Neuronal stem cell (in vitro differentiated cells): ENCODE measurements around the gene HOXA13.
A peak's percentile ranks its signal among the peaks of the same experiment; 100 is the strongest.

ENCODE experiments used
- DNase-seq: peaks from one replicate; pipeline ENCODE4 v3.0.0-alpha.2; 2013; ENCODE audit warnings: low spot score
- H2AFZ ChIP-seq: one replicate; pipeline ENCODE4 v1.6.1; 2013; ENCODE audit warnings: mild to moderate bottlenecking, low read length, inconsistent platforms
- H2AK5ac ChIP-seq: 2 replicates; pipeline ENCODE4 v1.6.1; 2013; ENCODE audit warnings: low read depth, mild to moderate bottlenecking, inconsistent platforms, low read length, moderate library complexity, mixed read lengths
- H2BK120ac ChIP-seq: 2 replicates; pipeline ENCODE4 v1.6.1; 2013; ENCODE audit warnings: low read depth, mild to moderate bottlenecking, inconsistent platforms, low read length, moderate library complexity, mixed read lengths
- H2BK12ac ChIP-seq: one replicate; pipeline ENCODE4 v1.6.1; 2013; ENCODE audit warnings: low read length, inconsistent platforms
- H2BK15ac ChIP-seq: 2 replicates; pipeline ENCODE4 v1.6.1; 2013; ENCODE audit warnings: mild to moderate bottlenecking, low read length, inconsistent platforms, mixed read lengths
- H2BK5ac ChIP-seq: one replicate; pipeline ENCODE4 v1.6.1; 2013; ENCODE audit warnings: inconsistent platforms, mild to moderate bottlenecking, low read length, moderate library complexity
- H3K14ac ChIP-seq: one replicate; pipeline ENCODE4 v1.6.1; 2013; ENCODE audit warnings: low read length, inconsistent platforms
- H3K18ac ChIP-seq: 2 replicates; pipeline ENCODE4 v1.6.1; 2013; ENCODE audit warnings: low read length, inconsistent platforms
- H3K23ac ChIP-seq: 2 replicates; pipeline ENCODE4 v1.6.1; 2013; ENCODE audit warnings: low read depth, mild to moderate bottlenecking, mixed read lengths, low read length, inconsistent platforms; ENCODE audit not compliant: poor library complexity
- H3K27ac ChIP-seq: replicated peaks from 3 replicates; pipeline ENCODE4 v1.5.1; 2013; ENCODE audit warnings: low read length, inconsistent platforms
- H3K27me3 ChIP-seq, 3 experiments: 2 replicates each; pipeline ENCODE4 v1.6.1; 2013; ENCODE audit warnings: low read length in 3 of 3, mild to moderate bottlenecking in 2 of 3, inconsistent platforms in 1 of 3, low read depth in 1 of 3, mixed read lengths in 1 of 3, moderate library complexity in 1 of 3; ENCODE audit not compliant: control insufficient read depth in 3 of 3, insufficient read depth in 3 of 3
- H3K36me3 ChIP-seq, 2 donors: replicated peaks in 1 of 2; 2 replicates each; pipeline ENCODE4 v1.6.1; 2013; ENCODE audit warnings: low read length in 2 of 2; ENCODE audit not compliant: control insufficient read depth in 2 of 2, insufficient read depth in 2 of 2
- H3K4ac ChIP-seq: 2 replicates; pipeline ENCODE4 v1.6.1; 2013; ENCODE audit warnings: inconsistent platforms, mild to moderate bottlenecking, low read length, moderate library complexity
- H3K4me1 ChIP-seq, 2 donors: 1 replicate in 1 of 2; 2 replicates in 1 of 2; pipeline ENCODE4 v1.6.1; 2013; ENCODE audit warnings: low read length in 2 of 2, low read depth in 1 of 2; ENCODE audit not compliant: control insufficient read depth in 2 of 2, insufficient read depth in 1 of 2
- H3K4me2 ChIP-seq: one replicate; pipeline ENCODE4 v1.6.1; 2013; ENCODE audit warnings: mild to moderate bottlenecking, low read length, inconsistent platforms; ENCODE audit not compliant: insufficient read depth, poor library complexity, severe bottlenecking
- H3K4me3 ChIP-seq, 2 donors: 2 replicates each; pipeline ENCODE4 v1.5.1; 2013; ENCODE audit warnings: low read length in 2 of 2, mild to moderate bottlenecking in 2 of 2, inconsistent platforms in 1 of 2, moderate library complexity in 1 of 2
- H3K79me1 ChIP-seq: one replicate; pipeline ENCODE4 v1.6.1; 2013; ENCODE audit warnings: low read depth, mild to moderate bottlenecking, inconsistent platforms, low read length, moderate library complexity
- H3K9ac ChIP-seq: one replicate; pipeline ENCODE4 v1.6.1; 2013; ENCODE audit warnings: mild to moderate bottlenecking, low read depth, low read length, inconsistent platforms; ENCODE audit not compliant: poor library complexity
- H3K9me3 ChIP-seq, 2 donors: replicated peaks in 1 of 2; 2 replicates each; pipeline versions ENCODE3 to v1.6.1; 2013; ENCODE audit warnings: low read length in 2 of 2, mild to moderate bottlenecking in 2 of 2, inconsistent platforms in 1 of 2, low read depth in 1 of 2, mixed read lengths in 1 of 2, moderate library complexity in 1 of 2; ENCODE audit not compliant: control insufficient read depth in 2 of 2, insufficient read depth in 1 of 2
- H4K8ac ChIP-seq: one replicate; pipeline ENCODE4 v1.6.1; 2013; ENCODE audit warnings: low read depth, mild to moderate bottlenecking, inconsistent platforms, low read length, moderate library complexity
- H4K91ac ChIP-seq: one replicate; pipeline ENCODE4 v1.6.1; 2013; ENCODE audit warnings: low read length, low read depth, mild to moderate bottlenecking, inconsistent platforms; ENCODE audit not compliant: poor library complexity
- WGBS, 2 donors: extraction: QIAGEN DNeasy Blood & Tissue Kit; methylation state at CpG; one replicate each; pipeline ENCODE4 v1.1.7; 2013; ENCODE audit warnings: missing lambda C conversion rate in 2 of 2, mixed read lengths in 1 of 2; ENCODE audit not compliant: insufficient read length in 2 of 2, insufficient replicate concordance in 1 of 2; ENCODE audit errors: extremely low coverage in 2 of 2; 5-methylcytosine and 5-hydroxymethylcytosine counted together

The HOXA13 gene

GRCh38 chr7:27189997-27190748 lies 9.7 kb downstream of the HOXA13 start:
- Histone ChIP-seq H4K91ac (no peak overlapping the region), H2BK15ac (no peak overlapping the region), H3K79me1 (no peaks in the 10 kb centered on the region), H3K4me2 (no peak overlapping the region), H4K8ac (no peak overlapping the region), H3K4me1 (no peaks in the 10 kb centered on the region), H2BK120ac (no peak overlapping the region), H3K4ac (no peak overlapping the region), H3K36me3 (no peaks in the 10 kb centered on the region), H2BK5ac (no peak overlapping the region), H2BK12ac (no peak overlapping the region), H3K14ac (no peak overlapping the region), H3K18ac (no peak overlapping the region), H3K23ac (no peak overlapping the region), H2AFZ (no peak overlapping the region), H2AK5ac (no peak overlapping the region), H3K9me3 (peaks cover 2% of the 10 kb centered on the region in 2 donors), H3K4me3 (no peak overlapping the region), H3K27ac (no peak overlapping the region), H3K9ac (no peak overlapping the region), H3K27me3 (peaks cover 74 to 100% (median 95%) of the 10 kb centered on the region in 3 experiments)
- no CpG with 5 or more reads among the region's 7 CpGs for WGBS, 2 donors
- no peak for DNase-seq

GRCh38 chr7:27189295-27189996 lies 10.4 kb downstream of the HOXA13 start:
- no peak overlapping the region for H2BK5ac ChIP-seq
- no peaks in the 10 kb centered on the region for H3K79me1 ChIP-seq
- H3K36me3 ChIP-seq = no peaks in the 10 kb centered on the region
- H3K4me3 ChIP-seq = no peak overlapping the region
- H2AFZ ChIP-seq = peak overlapping the region; percentile 80
- no peak overlapping the region for H3K27ac ChIP-seq
- H3K4me1 ChIP-seq = no peaks in the 10 kb centered on the region
- H2AK5ac ChIP-seq = no peak overlapping the region
- H3K23ac ChIP-seq = no peak overlapping the region
- no peak overlapping the region for H3K9ac ChIP-seq
- no peak overlapping the region for H2BK12ac ChIP-seq
- no peak overlapping the region for H2BK15ac ChIP-seq
- H3K27me3 ChIP-seq = peaks cover 81 to 100% (median 95%) of the 10 kb centered on the region in 3 experiments
- H3K18ac ChIP-seq = no peak overlapping the region
- no peak for DNase-seq
- no peak overlapping the region for H4K8ac ChIP-seq
- no peak overlapping the region for H3K4me2 ChIP-seq
- peaks cover 2 to 6% of the 10 kb centered on the region in 2 donors for H3K9me3 ChIP-seq
- no peak overlapping the region for H3K4ac ChIP-seq
- no peak overlapping the region for H2BK120ac ChIP-seq
- H3K14ac ChIP-seq = no peak overlapping the region
- no CpG with 5 or more reads among the region's 22 CpGs for WGBS, 2 donors
- H4K91ac ChIP-seq = no peak overlapping the region

GRCh38 chr7:27188386-27189294 lies 11.3 kb downstream of the HOXA13 start:
- WGBS, 2 donors = no CpG with 5 or more reads among the region's 49 CpGs
- Histone ChIP-seq H2AFZ (peak overlapping the region; percentile 80), H3K36me3 (no peaks in the 10 kb centered on the region), H3K4me3 (peak overlapping the region in 1 of 2 donors; percentile 12), H3K4ac (no peak overlapping the region), H3K4me1 (peaks cover 0 to 3% of the 10 kb centered on the region in 2 donors), H2BK15ac (no peak overlapping the region), H3K79me1 (no peaks in the 10 kb centered on the region), H4K91ac (no peak overlapping the region), H4K8ac (no peak overlapping the region), H3K9me3 (peaks cover 2 to 6% of the 10 kb centered on the region in 2 donors), H3K23ac (no peak overlapping the region), H2BK12ac (no peak overlapping the region), H3K9ac (no peak overlapping the region), H3K14ac (no peak overlapping the region), H3K27ac (no peak overlapping the region), H2BK120ac (no peak overlapping the region), H3K4me2 (no peak overlapping the region), H3K27me3 (peaks cover 84 to 99% (median 98%) of the 10 kb centered on the region in 3 experiments), H2AK5ac (no peak overlapping the region), H2BK5ac (no peak overlapping the region), H3K18ac (no peak overlapping the region)
- no peak for DNase-seq
